ENCODE data around the gene EEF2K.
"Not testable (repeated sequence)": the region's sequence is repeated elsewhere in the genome, so short reads cannot be mapped to it uniquely, and the experiment has no call there.

EEF2K gene

DNA sequence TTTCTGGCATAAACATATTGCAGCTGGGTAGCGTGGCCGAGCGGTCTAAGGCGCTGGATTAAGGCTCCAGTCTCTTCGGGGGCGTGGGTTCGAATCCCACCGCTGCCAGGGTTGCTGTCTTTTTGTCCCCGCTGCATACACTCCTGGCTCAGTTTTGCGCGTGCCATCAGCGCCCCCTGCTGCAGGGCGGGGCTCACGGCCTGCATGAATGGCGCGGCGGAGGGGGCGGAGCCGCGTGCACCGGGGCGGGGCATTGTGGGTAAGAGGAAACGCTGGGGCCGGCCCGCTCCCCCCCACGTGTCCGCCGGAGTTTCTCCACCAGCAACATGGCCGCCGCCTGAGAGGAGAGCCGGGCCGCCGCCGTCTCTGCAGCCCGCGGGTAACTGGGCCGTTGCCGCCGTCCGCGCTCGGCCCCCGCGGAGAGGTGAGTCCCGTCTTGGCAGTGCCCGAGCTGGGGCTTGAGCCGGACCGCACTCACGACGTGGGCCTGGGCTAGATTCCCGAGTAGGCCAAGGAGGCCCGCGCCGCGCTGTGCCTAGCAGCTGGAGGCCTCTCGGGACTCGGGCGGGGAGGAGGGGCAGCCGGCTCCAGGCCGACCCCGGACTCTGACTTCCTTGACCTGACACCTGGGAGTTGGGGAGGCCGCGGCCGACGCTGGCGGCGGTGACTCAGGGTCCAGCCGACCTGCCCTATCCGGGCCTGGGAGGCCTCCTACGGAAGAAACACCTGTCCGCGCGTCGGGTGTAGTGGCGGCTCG lies 91.2 kb downstream of the EEF2K start, which contains the start of gene POLR3E:
Gene POLR3E, plus strand, starts transcription at position 296 of the 757 bp plus-strand sequence. CDS start 5,560 bp downstream, outside the sequence.
- peak; percentile 100 for DNase-seq

DNA sequence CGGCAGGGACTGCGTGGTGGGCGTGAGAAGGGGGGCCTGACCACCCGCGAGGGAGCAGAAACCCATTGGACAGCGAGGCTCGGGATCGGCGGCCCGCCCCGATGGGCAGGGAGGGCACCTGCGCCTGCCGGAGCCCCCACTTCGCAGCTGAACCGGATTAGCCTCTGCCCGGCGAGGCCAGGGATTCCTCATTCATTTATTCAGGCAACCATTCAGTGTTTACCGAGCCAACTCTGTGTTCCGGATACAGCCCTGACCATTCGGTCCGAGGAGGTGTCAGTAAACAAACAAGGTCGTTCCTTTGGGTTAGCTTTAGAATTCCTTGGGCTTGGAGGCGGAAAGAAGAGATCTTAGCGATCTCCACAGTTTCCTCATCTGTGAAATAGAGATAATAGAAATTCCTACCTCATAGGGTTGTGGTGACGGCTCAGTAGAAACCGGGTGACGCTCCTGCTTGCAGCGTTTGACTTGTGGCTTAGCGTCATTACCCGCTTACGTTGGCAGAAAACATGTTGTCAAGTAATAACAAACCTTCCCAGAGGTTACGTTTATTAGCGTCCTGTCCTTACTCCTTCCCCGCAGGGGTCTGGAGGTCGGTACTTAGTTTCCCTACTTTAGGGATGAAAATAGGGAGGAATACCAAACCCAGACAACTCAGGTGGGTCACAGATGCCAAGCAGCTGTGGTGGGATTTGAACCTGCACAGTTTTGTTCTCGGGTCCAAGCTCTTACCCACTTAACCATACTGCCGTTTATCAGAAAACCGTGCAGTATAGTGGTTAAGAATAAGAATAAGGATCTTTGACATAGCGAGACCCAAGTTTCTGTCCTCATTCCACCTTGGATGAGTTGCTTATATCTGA lies 92.0 kb downstream of the EEF2K start:
- DNase-seq = peak; percentile 56 to 70

DNA sequence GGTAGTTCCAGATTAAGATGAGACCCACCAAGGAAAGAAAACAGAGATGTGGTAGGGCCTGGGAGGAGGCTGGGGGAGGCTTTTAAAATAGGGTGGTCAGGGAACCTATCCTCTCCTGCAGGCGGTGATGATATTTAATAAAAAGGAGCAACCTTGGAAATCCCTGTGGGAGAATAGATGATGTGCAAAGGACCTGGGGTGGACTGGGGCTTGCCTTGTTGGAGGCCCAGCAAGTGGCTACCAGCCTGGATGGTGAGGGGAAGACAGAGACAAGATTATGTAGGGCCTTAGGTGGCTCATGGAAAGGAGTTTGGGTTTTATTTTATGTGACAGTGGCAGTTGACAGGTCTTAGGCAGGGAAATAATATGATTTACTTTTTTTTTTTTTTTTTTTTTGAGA lies 93.0 kb downstream of the EEF2K start:
- no peak for DNase-seq

DNA sequence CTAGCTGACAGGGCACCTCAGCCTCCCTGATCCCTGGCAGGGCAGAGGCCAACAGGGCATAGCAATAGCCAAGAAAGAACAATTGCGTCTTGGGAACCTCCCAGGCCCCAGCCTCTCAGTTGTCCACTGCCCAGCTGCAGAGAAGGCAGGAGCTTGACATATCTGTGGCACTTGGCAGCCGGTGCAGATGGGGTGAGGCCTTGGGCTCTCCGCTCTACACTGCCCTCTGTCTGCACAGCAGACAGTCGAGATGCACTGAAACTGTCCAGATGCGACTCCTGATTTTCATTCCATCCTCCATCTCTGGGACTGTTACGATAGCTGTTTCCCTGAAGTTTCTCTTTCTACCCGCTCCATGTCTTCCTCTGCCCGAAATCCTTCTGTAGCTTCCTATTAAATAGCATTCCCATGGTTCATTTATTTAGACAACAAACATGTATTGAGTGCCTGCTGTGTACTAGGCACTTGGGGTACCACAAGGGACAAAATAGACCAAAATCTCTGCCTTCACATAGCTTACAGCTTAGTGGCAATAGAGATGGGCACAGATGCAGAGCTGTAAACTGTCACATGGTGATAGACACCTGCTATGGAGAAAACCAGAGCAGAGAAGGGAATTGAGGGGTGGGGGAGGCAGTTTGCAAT lies 94.5 kb downstream of the EEF2K start:
- DNase-seq = peak; percentile 27 to 37

DNA sequence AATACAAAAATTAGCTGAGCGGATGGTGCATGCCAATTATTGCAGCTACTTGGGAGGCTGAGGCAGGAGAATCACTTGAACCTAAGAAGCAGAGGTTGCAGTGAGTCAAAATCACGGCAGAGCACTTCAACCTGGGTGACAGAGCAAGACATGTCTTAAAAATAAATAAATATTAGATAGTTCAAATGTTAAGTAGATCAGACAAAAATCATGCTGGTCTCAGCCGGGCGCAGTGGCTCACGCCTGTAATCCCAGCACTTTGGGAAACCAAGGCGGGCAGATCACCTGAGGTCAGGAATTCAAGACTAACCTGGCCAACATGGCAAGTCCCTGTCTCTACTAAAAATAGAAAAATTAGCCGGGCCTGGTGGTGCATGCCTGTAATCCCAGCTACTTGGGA lies 95.3 kb downstream of the EEF2K start:
- not testable (repeated sequence) for DNase-seq

DNA sequence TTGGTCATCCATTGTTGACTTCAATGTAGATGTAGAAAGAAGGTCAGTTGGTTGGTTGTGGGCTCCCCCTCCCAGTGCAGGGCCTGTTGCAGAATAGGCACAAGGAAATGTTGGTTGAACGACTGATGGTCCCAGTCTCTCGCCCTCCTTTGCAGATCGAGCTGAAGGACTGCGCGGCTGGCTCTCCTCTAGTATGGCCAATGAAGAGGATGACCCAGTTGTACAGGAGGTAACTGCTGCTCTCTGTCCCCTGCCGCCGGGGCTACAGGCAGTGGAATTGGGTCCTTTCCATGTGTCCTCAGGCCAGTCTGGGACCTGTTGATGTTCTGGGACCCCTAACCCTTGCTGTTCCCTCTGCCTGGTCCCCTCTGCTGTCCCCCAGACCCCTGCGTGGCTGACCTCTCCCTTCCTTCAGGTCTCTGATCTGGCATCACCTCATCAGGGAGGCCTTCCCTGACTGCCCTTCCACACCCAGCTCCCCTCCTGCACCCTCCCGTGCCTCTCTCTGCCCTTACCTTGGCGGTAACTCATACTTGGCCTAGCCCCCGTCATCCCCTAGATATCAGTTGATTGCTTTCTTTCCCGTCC lies 96.8 kb downstream of the EEF2K start:
- no peak for DNase-seq

DNA sequence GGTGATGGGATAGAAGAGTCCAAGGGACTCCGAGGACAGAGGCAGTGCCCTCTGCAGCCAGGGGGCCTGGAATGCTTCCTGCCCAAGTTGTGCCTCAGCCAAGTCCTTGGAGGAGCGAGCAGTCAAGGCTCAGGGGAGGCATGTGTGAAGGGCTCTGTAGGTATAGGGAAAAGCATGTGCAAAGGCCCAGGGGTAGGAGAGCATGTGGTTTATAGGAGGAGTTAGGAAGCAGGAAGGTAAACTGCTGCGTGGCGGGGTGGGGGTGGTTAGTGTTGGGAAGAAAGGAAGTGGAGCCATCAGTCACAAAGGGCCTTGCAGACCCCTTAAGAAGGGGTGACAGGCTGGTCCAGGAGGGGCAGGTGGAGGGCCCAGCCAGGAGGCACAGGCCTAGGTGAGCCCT lies 98.3 kb downstream of the EEF2K start:
- no peak for DNase-seq

DNA sequence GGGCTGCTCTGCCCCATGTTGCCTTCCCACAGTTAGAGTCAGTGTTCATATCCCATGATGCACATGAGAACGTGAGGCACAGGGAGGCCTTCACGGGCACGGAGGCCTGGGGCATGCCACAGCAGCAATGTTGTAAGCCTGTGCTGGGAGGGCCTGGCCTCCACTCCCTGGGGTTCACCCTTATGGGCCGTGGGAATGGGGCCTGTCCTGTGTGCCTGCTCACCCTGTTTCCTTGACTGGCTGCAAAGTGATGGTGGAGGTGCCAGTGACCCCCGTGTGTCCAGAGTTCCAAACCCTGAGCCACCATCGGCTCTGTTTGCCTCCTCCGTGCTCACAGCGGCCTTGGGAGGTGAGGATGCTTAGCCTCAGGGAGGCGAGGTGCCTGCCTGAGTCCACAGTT lies 100.7 kb downstream of the EEF2K start:
- no peak for DNase-seq

DNA sequence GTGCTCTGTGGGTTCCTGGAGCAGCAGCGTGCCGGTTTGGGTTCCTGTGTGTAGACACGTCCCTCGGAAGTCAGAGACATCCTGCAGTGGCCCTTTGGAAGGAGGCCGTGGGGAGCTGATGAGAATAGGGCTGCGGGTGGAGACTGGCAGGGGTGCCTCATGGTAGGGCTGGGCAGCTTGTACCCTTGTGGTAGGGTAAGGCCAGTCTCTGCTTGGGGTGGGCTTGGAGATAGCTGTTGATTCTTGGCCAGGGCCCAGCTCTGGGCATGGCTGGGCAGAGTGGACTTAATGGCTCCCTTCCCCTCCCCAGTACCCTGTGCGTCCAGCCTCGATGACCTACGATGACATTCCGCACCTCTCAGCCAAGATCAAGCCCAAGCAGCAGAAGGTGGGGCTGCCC lies 101.8 kb downstream of the EEF2K start:
- no peak for DNase-seq

DNA sequence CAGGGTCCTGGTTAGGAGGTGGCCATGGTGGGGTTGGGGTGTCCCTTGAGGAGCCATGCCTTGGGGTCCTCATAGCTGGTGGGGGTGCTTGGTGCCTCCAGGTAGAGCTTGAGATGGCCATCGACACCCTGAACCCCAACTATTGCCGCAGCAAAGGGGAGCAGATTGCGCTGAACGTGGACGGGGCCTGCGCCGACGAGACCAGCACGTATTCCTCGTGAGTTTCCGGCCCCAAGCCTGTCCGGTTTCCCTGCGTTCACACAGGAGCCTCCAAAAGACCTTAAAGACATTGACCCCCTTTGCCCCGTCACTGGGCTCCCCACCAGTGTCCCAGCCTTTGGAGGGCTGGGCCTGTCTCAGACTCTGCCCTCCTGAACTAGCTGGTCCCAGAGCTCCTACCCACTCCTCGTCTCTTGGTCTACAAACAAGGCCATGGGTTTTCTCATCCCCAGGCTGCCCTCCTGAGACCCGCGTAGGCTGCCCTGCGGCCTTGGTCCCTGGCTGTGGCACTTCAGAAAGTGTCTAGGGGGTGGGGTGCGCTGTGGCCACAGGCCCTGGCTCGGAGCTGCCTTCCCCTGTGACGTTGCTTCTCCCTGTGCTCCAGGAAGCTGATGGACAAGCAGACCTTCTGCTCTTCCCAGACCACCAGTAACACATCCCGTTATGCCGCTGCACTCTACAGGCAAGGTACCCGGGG lies 102.9 kb downstream of the EEF2K start:
- DNase-seq = no peak

DNA sequence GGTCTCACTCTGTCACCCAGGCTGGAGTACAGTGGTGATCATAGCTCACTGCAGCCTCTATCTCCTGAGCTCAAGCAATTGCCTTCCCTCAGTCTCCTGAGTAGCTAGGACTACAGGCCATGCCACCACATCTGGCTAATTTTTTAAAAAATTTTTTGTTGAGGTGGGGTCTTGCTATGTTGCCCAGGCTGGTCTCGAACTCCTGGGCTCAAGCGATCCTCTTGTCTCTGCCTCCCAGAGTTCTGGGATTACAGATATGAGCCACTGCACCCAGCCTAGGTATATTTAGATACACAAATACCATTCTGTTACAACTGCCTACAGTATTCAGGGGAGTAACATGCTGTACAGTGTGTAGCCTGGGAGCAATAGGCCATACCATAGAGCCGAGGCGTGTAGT lies 105.4 kb downstream of the EEF2K start:
- no peak for DNase-seq

DNA sequence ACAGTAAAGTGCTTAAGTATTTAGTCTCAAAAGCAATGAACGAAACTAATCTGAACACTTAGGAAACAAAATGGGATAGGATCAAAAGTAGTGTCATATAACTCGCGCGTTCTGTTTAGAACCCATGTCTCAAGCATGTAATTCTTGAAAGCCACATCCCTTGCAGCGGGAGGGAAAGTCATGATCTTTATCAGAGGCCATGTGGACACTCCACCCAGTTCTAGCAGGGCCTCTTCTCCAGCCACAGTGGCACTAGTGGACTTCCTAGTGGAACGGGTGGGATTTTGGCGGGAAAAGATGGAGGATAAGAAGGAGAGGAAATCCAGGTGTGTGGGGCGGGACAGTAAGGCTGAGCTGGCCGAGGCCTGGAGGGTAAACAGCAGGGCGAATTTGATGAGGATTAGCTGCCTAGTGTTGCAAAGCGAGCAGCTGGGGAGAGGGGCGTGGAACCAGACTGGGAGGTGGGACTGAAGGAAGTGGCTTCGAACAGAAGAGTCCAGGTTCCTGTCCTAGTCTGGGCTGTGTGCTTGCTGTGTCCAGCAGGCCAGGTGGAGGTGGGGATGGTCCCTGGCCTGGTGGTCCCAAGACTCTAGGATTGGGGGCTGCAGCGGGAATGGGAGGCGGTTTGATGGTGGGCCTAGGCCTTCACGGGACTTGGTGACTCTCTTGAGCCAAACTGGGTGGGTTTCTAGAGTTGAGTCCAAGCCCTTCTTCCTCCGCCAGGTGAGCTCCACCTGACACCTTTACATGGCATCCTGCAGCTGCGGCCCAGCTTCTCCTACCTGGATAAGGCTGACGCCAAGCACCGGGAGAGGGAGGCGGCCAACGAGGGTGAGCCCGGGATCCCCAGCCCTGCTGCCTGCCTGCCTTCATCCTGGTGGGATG lies 107.1 kb downstream of the EEF2K start:
- DNase-seq = no peak

DNA sequence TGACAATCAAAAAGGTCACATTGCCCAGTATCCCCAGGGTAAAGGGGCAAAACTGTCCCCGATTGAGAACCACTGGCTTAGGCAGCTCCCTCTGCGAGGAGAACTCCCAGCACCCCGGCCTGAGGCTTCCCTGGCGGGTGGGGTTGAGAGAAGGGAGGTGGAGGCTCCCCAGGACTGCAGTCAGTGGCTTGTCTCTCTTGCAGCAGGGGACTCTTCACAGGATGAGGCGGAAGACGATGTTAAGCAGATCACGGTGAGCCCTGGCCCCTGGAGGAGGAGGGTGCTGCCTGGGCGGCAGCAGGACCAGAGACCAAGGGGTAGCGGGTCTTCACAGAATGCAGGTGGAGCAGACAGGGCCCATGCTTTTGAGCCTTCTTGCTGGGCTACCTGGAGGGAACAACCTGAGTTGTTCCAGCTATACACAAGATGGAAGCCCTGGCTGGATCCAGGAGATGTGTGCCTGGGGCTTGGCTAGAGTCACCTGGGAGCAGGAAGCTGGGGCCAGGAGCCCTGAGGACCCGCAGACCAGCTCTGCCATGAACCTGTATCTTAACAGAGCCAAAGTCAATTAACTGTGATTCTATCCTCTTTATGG lies 107.9 kb downstream of the EEF2K start:
- DNase-seq = no peak

DNA sequence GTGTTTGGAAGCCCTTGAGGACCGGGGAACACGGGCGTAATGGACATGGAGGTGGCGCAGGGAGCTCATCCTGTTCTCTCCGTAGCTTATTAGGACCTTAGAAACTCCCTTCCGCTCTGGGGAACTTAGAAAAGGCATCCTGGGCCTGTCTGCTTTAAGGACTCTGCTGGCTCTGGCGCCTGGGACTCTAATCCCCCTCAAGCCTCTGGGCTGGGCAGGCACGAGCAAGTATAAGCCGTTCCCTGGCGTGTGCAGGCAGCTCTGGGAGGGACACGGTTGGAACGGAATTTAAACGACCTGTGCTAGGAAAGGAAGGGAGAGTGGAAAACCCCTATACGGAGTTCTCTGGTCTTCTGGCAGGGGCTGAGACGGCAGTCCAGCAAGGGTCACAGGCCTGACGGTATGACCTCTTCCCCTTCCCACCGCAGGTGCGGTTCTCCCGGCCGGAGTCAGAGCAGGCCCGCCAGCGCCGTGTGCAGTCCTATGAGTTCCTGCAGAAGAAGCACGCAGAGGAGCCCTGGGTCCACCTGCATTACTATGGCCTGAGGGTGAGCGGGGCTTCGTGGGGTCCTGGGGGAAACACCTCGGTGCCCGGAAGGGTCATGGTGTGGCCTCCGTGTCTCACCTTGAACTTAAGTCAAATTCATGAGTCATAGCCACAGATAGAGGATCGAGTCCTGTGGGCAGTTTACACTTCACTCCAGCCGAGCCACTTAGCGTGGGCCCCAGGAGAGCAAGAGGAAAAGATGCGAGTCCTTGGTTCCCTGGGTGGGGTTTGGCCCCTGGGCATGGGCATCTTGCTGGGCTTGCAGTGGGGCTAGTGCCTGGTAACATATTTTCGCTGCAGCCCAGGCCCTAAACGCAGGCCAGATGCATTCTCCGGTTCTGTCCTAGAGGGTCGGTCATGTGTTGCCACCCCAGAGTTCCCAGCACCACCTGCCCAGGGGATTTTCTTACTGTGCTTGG lies 108.9 kb downstream of the EEF2K start:
- no peak for DNase-seq

DNA sequence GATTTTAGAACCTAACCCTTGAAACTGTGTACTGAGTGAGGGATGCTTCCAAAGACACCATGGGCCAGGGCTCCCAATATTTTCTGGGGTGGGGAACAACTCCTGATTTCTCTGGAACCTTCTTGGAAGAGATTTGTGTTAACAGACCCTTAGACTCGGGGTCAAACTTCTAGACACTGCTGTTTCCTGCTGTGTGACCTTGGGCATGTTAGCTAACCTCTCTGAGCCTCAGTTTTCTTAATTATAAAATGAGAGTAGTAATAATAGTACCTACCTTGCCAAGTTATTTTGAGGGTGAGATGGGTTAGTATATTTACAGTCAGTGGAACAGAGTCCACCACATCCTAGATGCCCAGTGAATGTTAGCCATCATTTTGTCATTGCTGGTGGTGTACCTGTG lies 109.9 kb downstream of the EEF2K start:
- DNase-seq = no peak

DNA sequence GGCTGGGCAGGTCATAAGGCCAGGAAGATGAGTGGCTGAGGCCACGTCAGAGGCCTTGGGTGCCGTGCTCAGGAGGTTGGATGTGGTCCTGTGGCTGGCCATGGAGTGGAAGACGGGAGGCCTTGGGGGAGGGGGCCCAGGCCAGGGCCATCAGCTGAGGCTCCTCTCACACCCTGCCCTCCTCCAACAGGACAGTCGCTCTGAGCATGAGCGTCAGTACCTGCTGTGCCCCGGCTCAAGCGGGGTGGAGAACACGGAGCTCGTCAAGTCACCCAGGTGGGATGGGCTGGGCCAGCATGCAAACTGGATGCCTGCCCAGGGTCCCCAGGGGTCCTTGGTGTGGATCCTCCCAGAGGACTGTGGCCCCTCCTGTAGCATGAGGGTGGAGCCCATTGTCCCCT lies 110.3 kb downstream of the EEF2K start:
- DNase-seq = no peak

DNA sequence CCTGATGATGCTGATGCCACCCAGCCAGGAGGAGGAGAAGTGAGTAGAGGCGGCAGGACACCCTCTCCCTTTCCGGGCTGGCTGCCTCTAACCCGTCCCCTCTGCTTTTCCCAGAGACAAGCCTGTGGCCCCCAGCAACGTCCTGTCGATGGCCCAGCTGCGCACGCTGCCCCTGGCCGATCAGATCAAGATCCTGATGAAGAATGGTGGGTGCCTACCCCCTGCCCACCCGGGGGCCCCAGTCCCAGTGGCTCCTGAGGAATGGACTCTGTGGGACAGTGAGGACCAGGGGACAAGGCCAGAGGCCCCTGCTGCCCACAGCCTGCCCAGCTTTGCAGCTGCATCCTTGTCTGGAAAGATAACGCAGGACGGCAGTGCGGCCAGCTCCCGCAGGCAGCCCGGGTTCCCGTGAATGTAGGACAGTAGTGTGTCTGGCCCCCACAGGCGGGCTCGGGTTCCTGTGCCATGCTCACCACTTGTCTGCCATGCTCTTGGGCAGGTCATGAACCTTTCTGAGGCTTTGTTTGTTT lies 111.0 kb downstream of the EEF2K start:
- DNase-seq = no peak

DNA sequence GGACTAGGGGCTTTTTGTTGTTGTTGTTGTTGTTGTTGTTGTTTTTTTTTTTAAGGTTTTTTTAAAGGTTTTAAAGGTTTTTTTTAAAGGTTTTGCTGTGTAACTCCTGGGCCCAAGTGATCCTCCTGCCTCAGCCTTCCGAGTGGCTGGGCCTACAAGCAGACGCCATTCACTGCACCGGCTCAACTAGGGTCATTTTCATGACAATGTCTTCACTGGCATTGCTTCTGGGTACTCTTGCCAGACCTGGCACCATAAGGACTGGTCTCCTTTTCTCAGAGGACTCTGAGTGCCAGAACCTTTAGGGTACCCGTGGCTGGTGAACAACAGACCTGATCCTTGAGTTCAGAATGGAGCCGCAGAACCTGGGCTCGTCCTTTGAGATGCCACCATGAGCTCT lies 111.5 kb downstream of the EEF2K start:
- DNase-seq = no peak

DNA sequence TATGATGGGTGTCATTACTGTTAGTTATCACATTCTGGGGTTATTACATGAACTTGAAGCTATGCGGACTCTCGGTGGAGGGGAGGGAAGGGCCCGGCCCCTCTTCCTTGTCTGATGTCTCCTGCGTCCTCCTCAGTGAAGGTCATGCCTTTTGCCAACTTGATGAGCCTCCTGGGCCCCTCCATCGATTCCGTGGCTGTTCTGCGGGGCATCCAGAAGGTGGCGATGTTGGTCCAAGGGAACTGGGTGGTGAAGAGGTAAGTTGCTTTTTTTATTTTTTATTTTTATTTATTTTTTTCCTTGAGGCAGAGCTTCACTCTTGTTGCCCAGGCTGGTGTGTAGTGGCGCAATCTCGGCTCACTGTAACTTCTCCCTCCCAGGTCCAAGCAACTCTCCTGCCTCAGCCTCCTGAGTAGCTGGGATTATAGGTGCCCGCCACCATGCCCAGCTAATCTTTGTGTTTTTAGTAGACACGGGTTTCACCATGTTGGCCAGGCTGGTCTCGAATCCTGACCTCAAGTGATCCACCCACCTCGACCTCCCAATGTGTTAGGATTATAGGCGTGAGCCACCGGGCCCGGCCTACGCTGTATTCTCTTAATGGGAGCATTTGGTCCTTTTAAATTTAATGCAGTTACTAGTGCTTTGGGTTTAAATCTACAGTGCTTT lies 112.7 kb downstream of the EEF2K start:
- DNase-seq = peak; percentile 64 to 70

Data from stimulated activated CD4-positive, alpha-beta T cell treated with anti-CD3 and anti-CD28 coated beads, Interleukin-2, amount 100 ng/mL, for 48 hours (primary cell).